Endothelial cell of umbilical vein (primary cell): ENCODE results near the gene CFAP99.

Experiments
- CTCF ChIP-seq, 2 donors: IDR thresholded peaks; 1 replicate in 1 of 2; 2 replicates in 1 of 2; pipeline ENCODE4 v1.5.1; 2011; ENCODE audit warnings: low read length in 2 of 2, mild to moderate bottlenecking in 2 of 2, moderate library complexity in 2 of 2, control low read depth in 1 of 2, inconsistent platforms in 1 of 2, low read depth in 1 of 2; ENCODE audit not compliant: insufficient read depth in 1 of 2; ENCODE audit errors: extremely low read depth in 1 of 2
- EZH2 ChIP-seq: IDR thresholded peaks from 2 replicates; pipeline ENCODE4 v1.6.1; 2012; ENCODE audit warnings: borderline replicate concordance, low read depth, mild to moderate bottlenecking, moderate library complexity, low read length, inconsistent platforms; ENCODE audit not compliant: severe bottlenecking
- FOS ChIP-seq: IDR thresholded peaks from 2 replicates; pipeline ENCODE4 v1.6.1; 2011; ENCODE audit warnings: mild to moderate bottlenecking, low read length, moderate library complexity, borderline replicate concordance; ENCODE audit not compliant: insufficient read depth
- JUN ChIP-seq: IDR thresholded peaks from 2 replicates; pipeline ENCODE4 v1.6.1; 2011; ENCODE audit warnings: borderline replicate concordance, low read depth; ENCODE audit not compliant: insufficient read length, insufficient read depth
- MYC ChIP-seq: IDR thresholded peaks from one replicate; pipeline ENCODE4 v1.6.1; 2011; ENCODE audit warnings: mild to moderate bottlenecking, low read depth, low read length
- POLR2A ChIP-seq: IDR thresholded peaks from 2 replicates; pipeline ENCODE4 v1.6.1; 2012; ENCODE audit warnings: low read depth, mild to moderate bottlenecking, control low read depth, low read length
- POLR2AphosphoS5 ChIP-seq: IDR thresholded peaks from 2 replicates; pipeline ENCODE4 v1.6.1; 2012; ENCODE audit warnings: low read depth, mild to moderate bottlenecking, control low read depth, low read length, moderate library complexity; ENCODE audit not compliant: insufficient read depth

DNA sequence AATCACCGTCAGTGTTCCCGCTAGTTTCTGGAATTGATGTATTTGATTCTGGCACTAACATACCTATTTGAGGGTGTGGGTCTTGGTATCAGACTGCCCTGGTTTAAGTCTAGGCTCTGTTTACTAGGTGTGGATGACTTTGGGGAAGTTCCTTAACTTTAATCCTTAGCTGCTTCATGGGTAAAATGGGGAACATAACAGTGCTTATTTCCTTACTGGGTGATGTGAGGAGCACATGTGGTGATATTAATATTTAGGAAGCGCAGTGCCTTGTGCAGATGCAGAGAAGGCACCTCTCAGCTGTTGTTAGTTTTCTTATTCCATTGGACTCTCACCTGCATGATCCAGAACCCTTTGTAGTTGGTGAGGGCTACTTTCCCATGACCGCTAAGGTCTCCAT lies 67.2 kb downstream of the CFAP99 start:
- no peak for TF ChIP-seq CTCF (IDR thresholded peaks at IDR 0.05; ENCODE audit: extremely low read depth in 1 of 2, insufficient read depth in 1 of 2, low read depth in 1 of 2, low read length in 2 of 2)
- no peak for TF ChIP-seq POLR2A
- TF ChIP-seq MYC = no peak
- TF ChIP-seq POLR2AphosphoS5 = no peak
- TF ChIP-seq EZH2 = no peak
- TF ChIP-seq JUN = no peak
- TF ChIP-seq FOS = no peak
